DMS53 (cell line): ENCODE data around the gene PHC2.
A peak's percentile ranks its signal among the peaks of the same experiment; 100 is the strongest.

Experiments used
- DNase-seq: peaks from one replicate; lab custom pipeline; 2025; lab: John Stamatoyannopoulos, UW

The PHC2 gene

GRCh38 chr1:33446590-33446989, 15.7 kb upstream of the PHC2 start:
- no peak for DNase-seq

DNA sequence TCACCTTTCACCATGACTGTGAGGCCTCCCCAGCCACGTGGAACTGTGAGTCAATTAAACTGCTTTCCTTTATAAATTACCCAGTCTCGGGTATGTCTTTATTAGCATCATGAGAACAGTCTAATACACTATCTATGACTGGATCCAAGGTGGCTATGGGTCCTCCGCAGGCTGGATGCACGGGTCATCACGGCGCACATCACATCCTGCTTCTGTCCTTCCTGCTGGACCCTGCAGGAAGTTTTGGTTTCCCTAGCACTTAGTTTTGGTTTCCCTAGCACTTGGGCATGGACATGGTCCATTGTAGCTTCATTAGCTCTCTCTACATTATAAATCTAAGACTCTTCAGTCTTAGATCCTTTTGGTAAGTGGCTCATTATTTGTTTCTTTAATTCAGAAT, 14.2 kb upstream of the PHC2 start:
- DNase-seq, result no peak

DNA sequence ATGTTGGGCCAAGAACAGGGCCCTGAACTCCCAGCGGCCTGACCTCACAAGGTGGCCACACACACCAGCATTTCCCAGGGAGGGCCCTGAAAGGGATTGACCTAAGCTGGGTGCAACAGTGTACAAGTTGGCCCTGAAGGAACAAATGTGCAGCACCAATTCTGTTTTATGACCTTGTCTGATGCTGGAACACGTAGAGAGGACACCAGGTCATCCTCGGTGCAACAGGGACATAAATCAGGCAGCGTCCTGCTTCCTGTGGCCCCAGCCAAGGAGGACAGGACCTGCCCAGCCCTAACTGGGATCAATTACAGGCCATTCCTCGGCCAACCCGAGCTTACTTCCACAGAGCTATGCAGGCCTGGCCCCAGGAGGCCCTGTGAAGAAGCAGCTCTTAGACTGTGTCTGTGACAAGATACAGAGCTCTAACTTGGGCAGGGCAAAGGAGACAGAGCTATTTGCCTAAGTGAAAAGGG, 12.8 kb upstream of the PHC2 start:
- no peak for DNase-seq

DNA sequence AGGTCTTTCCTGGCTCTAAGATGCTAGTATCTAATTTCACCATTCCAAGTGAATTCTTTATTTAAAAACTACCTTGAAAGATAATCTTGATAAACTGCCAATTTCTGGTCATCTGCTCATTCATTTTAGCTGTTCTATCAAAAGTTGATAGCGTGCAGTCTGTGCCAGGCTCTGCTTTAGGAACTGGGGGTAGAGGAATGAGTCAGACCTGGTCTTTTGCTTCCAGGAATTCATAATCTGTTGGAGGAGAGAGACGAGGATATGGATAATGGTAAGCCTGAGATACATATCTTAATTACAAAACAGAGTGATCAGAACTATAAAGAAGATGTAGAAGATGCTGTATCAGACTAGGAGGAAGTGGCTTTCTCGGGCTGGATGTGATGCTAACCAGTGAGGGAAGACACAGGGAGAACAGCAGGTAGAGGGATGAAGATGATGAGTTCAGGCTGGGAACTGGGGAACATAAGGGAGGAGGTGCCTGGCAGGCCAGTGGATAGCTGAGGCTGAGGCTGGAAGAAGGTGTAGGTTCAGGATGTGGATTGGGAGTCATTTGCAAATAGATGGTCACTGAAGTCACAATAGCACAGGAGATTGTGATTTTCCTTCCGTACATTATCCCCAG, 12.3 kb upstream of the PHC2 start:
- no peak for DNase-seq

GRCh38 chr1:33442141-33442540, 11.2 kb upstream of the PHC2 start:
- no peak for DNase-seq

GRCh38 chr1:33441088-33441745, 10.3 kb upstream of the PHC2 start:
- DNase-seq, result peak; percentile 42

DNA sequence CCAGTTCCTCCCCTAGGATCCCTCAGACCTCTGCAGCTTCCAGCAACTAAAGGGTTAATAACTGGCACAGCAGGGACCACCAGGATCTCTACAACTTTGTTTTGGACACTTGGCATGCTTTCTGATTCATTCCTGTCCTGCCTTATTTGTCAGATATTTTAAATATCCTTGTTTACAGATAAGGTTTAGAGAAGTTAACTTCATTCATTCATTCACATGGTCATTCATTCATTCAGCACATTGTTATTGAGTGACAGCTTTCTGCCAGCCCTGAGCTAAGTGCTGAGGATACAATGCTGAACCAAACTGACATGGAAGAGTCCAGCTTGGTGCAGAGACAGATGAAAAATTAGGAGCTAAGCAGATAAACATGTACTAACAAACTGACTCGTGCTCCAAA, 8.8 kb upstream of the PHC2 start:
- no peak for DNase-seq

DNA sequence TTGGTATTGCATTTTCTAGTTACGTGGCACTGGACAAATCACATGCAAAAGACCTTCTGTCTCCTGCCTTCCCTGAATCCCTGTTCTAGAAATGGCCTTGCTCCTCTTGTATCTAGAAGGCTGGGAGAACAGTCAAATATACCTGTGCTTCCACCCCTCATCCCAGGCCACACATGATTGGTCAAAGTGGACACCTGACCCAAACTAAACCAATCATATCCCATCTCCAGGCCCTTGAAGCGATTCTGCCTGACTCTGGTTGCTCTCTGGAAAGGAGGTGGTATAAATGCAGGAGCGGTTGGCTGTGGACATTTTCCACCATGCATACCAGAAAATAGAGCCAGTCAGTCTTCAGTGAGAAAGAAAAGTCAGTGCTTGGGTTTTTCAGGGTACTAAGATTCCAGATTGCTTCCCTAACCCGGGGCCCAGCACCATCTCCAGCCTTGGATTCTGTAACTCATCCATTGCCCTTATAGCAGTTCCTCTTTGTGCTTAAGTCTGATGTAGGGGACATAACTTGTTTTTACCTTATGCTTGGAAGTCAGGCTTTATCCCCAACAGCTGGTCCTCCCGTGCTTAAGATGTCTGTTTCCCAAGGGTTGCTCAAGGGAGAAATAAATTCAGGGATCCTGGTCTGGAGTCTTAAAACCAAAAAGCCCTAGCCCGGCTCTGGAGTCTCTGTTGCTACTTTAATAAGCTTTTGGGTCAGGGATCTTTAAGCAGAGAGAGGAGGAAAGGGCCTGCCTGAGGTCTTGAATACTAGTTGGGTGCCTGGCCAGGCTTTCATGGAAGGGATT, 7.7 kb upstream of the PHC2 start:
- DNase-seq, result no peak

- DNase-seq, result no peak
These were observed 5.8 kb upstream of the PHC2 start for GRCh38 chr1:33436557-33437285.

DNA sequence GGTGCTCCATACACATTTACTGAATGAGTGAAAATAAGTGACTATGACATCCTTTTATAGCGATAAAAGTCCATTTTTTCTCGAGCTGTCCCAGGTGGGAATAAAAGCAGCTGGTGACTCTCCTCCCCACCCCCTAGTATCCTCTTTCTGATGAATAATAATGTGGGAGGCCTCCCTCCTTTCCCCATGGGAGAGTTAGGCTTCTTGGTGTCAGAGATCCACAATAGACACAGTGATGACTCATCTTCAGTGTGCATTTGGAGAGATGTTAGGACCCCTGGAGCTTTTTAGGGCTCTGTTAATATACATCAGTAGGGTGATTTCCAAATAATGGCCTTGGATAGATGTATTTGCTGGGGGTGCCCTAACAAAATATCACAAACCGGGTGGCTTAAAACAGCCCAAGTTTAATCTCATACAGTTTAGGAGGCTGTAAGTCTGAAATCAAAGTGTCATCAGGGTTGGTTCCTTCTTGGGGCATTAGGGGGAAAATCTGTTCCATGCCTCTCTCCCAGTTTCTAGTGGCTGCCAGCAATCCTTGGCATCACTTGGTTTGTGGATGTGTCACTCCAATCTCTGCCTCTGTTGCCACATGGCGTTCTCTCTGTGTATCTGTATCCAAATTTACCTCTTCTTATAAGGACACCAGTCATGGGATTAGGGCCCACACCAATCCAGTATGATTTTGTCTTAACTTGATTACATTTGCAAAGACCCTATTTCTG, 4.4 kb upstream of the PHC2 start:
- DNase-seq, result peak; percentile 36

DNA sequence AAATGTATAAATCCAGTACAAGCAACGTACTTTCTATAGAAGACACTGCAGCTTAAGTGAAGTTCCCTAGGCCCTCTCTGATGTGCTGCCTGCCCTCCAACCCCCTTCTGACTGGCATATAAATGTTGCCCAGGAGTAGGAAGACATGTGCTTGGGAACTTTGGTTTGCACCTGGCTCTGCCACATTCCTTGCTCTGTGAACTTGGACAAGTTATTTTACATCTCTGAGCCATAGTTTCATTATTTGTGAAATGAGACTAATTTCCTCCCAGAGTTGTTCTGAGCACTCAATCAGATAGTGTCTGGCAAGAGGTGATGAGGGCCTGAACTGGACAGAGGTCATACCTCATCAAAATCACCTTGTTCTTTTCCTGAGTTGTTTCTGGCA, 3.5 kb upstream of the PHC2 start:
- DNase-seq, result no peak

- peak; percentile 73 for DNase-seq
These were observed 2.8 kb upstream of the PHC2 start for GRCh38 chr1:33433509-33434362.

- peak; percentile 76 for DNase-seq
These were observed 821 bp downstream of the PHC2 start for GRCh38 chr1:33429856-33430691.

DNA sequence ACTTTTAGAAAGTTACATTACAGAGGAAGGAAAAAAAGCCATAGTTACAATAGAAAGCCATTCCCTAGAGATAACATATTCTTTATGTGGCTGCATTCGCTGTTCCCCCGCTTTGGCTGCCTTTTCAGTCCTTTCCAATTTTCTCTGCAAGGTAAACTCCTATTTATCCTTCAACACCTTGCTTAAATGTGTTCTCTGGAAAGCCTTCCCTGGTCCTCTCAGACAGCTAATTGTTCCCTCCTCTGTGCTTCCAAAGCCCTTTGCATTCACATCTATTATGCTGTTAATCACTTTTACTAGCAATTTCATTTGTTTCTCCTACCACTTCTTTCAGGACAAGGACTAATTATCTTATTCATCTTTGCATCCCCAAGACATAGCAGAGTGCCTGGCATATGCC, 1.6 kb downstream of the PHC2 start:
- no peak for DNase-seq

GRCh38 chr1:33428661-33429060, 2.2 kb downstream of the PHC2 start:
- DNase-seq, result no peak

DNA sequence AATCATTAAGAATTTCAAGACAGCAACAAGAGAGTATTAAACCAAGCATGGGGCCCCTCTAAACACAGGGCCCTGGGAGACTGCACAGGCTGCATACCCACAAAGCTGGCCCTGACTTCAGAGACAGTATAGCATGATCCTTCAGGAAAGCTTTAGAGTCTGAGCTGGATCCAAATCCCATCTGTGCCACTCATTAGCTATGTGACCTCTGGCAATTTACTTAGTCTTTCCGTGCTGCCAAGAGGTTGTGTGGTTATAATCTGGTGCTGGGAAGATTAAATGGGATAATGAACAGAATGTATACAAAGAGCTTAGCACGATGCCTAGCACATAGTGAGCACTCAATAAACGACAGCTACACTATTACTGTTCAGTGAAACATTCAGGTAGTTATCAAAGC, 4.0 kb downstream of the PHC2 start:
- DNase-seq, result no peak

DNA sequence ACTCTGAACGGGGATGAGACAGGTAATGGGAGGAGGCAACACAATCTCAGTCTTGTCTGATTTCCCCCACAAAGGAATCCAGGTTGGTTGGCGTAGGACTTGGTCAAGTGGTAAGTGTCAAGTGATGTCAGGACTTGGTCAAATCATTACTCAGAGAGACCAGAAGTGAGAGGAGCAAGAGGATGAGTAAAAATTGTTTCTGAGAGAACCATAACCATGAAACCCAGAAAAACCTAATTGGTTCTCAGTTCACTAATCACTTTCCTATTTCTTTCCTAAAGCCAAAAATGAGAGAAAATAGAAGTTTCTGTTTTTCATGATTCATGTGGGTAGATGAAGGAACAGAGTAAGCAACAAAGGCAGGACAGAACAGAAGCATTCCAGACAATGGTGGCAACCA, 5.0 kb downstream of the PHC2 start:
- DNase-seq, result no peak

DNA sequence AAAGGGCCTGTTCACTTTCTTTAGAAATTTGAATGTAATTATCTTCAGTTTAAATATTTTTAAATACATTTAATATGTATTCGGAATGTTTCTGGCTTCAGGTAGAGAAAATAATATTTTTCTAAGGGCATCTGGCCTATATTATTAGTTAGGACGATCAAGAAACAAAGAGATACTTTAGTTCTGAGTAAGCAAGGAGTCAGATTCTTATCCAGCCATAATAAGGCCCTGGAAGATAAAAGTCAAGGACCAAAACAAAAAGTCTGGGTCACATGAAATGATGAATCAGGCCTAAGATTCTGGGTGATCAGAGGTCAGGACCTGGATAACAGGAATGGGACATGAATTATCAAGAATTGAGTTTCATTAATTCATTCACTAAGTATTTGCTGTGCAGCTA, 6.3 kb downstream of the PHC2 start:
- no peak for DNase-seq

DNA sequence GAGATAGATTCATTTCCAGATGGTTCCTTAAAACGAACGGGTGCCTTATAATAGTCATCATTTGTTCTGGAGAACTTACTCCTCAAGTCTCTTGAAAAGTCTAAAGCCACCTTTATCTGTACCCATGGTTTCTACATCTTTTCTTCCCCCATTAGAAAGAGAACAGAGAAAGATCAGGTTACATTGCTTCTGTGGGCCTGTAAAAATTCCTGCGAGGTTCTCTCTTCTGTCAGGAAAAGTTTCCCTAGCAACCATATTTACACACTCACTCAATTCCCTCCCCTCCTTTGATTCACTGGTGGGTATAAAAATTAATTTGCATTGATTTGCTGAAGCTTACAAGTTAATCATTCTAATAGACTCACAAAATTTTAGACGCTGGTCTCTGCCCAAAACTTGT, 6.7 kb downstream of the PHC2 start:
- no peak for DNase-seq
